GM18505 (cell line): ENCODE data around the gene THRSP.
A peak's percentile ranks its signal among the peaks of the same experiment; 100 is the strongest.
"Not testable (repeated sequence)": the region's sequence is repeated elsewhere in the genome, so short reads cannot be mapped to it uniquely, and the experiment has no call there.

Experiments used
- ATAC-seq: cut with Tn5 transposase; IDR thresholded peaks from one replicate; pipeline ENCODE4 v1.9.1; 2021; ENCODE audit not compliant: unreplicated experiment
- POLR2A ChIP-seq: IDR thresholded peaks from 4 replicates; pipeline ENCODE4 v1.6.1; 2011; ENCODE audit warnings: borderline replicate concordance; ENCODE audit not compliant: insufficient read depth, insufficient read length; ENCODE audit errors: extremely low read depth

THRSP gene

GRCh38 chr11:78067704-78068103 is 4.0 kb downstream of the THRSP start:
- TF ChIP-seq POLR2A, result no peak
- no peak for ATAC-seq

- ATAC-seq, result no peak
- no peak for TF ChIP-seq POLR2A
Observed at GRCh38 chr11:78069465-78069864, 5.8 kb downstream of the THRSP start.

GRCh38 chr11:78070621-78071020 is 7.0 kb downstream of the THRSP start:
- no peak for ATAC-seq
- no peak for TF ChIP-seq POLR2A

DNA sequence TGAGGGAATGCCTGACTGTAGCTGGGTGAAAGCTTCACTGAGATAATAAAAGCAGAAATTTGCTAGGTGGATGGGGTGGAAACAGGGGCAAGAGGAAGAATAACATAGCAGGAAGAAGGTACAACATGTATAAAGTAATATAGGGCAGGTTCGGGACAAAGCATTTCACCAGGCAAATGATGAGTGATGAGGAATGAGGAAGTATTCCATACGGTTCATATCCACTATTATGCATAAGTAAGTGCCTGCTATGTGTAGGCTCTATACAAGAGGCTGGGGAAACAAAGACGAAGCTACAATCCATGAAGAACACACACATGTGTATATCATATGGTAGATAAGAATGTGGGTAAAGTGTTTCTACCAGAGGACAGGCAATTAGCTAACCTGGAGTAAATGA is 8.1 kb downstream of the THRSP start:
- TF ChIP-seq POLR2A, result no peak
- ATAC-seq, result no peak

DNA sequence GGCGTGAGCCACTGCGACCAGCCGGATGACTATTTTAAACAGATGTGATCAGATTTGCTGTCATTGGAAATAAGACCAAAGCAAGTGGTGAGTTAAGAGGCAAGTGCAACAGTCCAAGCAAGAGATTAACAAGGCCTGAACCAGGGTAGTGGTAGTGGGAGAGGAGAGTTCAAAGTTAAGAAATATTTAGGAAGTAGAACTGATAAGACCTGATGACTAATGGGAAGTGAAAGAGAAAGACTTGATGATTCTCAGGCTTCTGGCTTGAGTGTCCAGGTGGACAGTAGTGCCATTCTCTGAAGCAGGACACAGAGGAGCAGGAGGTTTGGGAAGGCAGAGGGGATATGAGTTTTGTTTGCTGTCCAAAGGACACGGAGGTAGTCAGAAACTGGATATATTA is 8.8 kb downstream of the THRSP start:
- TF ChIP-seq POLR2A, result no peak
- ATAC-seq, result no peak

DNA sequence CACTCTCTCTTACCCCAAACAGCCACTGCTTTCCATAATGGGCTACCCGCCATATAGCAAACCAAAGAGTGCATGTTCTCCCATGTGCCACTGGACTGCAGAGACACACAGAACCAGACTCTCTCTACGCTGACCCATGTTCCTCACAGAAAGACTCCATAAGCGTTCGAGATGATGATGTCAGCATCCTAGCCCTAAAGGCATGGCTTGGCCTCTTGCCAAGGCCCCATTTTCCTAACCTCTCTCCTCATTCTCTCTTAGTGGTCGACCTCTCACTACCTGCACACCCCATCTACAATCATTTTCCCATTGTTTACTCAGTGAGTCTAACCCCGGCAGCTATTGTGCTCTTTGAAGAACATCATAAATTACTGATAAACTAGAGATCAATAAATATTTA is 11.1 kb downstream of the THRSP start:
- TF ChIP-seq POLR2A, result no peak
- ATAC-seq, result no peak

DNA sequence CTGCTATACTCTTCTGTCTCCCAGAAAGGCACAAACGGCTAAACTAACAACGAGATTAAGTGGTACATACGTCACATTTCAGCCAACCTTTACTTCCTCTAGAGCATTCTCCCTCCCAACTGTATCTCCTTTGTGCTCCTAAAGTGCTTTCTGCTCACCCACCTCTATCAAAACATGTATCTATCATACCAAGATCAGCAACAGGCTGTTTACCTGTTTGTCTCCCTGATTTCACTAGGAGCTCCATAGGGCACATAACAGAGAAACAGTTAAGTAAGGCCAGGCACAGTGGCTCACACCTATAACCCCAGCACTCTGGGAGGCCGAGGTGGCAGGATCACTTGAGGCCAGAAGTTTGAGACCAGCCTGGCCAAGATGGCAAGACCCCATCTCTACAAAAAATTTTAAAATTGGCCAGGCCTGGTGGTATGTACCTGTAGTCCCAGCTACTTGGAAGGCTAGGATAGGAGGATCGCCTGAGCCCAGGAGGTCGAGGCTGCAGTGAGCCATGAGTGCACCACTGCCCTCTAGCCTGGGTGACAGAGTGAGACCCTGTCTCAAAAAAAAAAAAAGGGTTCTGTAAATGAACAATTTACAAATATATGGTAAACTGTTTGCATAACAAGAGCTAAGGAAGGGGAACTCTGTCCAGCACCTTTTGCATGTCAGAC is 13.2 kb downstream of the THRSP start:
- TF ChIP-seq POLR2A, result no peak
- ATAC-seq, result no peak

DNA sequence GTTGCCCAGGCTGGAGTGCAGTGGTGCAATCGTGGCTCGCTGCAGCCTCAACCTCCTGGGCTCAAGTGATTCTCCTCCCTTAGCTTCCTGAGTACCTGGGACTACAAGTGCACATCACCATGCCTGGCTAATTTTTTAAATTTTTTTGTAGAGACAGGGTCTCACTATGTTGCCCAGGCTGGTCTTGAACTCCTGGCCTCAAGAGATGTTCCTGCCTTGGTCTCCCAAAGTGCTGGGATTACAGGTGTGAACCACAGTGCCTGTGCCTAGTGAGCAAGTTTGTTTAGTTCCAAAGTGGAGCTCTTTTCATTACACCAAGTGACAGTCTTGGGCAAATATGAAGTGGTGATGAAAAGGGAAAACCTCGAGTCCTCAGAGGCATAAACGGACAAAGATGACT is 13.9 kb downstream of the THRSP start:
- not testable (repeated sequence) for ATAC-seq

DNA sequence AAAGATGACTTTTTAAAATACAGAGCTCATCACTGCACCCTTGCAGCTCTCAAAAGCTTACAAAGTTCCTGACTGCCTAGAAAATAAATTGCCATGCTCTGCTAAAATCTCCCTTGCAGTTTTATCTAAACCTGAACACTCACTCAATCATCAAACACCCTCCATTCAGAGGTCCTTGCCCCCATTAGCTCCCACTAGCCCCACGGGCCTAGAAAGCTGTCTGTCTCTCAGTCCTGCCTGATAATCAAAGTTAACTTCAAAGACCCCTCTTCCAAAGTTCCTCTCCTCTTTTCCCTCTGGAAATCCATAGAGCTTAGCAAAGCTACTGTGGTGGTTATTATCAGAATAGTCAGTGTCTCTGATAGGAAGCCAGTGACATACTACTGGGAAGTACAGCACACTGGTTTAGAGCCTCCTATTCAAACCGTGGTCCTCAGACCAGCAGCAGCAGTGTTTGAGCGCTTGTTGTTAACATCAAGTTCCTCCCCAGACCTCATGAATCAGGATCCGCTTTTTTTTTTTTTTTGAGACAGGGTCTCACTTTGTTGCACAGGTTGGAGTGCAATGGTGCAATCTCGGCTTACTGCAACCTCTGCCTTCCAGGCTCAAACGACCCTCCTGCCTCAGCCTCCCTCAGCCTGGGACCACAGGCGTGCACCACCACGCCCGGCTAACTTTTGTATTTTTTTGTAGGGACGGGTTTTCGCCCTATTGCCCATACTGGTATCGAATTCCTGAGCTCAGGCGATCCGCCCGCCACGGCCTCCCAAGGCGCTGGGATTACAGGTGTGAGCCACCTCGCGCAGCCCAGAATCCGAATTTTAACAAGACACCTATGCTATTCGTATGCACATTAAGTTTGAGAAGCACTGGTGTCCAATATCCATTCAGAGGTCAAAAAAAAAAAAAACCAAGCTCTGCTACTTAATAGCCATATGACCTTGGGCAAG is 14.8 kb downstream of the THRSP start:
- no peak for ATAC-seq

DNA sequence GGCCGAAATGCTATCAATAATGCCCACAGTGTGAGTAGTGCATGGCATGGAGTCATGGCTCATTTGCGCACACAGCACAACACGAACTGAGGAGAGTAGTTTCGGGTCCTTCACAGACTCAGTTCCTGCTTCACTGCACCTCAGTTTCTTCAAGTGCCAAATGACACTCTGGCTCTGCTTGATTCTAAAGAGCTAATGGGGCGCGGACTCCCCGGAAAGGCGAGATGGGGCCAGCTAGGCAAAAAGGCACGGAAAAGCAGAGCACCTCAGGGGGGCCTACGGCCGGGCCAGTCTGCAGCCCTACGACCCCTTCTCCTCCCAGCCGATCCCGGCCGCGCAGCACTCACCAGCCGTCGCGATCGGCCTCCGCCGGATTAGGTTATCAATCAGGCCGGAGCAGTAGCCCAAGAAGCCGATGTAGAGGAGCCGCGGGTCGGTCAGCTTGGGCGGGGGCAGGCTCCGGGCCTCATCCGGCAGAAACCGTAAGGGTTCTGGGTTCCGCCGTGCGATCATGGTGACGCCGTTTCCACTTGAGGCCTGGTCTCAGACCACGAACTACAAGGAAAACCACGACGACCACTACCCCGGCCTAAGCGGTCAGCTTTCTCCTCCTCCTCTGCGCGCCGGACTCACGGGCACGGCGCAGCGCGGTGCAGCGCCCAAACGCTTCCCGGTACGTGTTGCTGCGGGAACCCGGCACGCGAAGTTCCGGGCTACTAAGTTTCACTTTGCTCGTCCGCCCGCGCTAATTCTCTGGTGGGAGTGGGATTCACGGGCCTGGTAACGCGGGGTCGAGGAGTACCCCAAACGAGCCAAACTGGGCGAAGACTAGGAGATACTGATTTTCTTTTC is 15.8 kb downstream of the THRSP start, which contains the start of gene NDUFC2:
Gene NDUFC2, minus strand, starts transcription at position 631 of the 852 bp plus-strand sequence. Its CDS starts 118 bp downstream, at position 513.
- peak; percentile 77 for ATAC-seq
- TF ChIP-seq POLR2A, result peak; percentile 86

More for the DNA sequence above, 14.8 kb downstream of the THRSP start:
- TF ChIP-seq POLR2A, result no peak

- ATAC-seq, result no peak
- TF ChIP-seq POLR2A, result no peak
Observed at GRCh38 chr11:78080084-78080817, 16.6 kb downstream of the THRSP start.

DNA sequence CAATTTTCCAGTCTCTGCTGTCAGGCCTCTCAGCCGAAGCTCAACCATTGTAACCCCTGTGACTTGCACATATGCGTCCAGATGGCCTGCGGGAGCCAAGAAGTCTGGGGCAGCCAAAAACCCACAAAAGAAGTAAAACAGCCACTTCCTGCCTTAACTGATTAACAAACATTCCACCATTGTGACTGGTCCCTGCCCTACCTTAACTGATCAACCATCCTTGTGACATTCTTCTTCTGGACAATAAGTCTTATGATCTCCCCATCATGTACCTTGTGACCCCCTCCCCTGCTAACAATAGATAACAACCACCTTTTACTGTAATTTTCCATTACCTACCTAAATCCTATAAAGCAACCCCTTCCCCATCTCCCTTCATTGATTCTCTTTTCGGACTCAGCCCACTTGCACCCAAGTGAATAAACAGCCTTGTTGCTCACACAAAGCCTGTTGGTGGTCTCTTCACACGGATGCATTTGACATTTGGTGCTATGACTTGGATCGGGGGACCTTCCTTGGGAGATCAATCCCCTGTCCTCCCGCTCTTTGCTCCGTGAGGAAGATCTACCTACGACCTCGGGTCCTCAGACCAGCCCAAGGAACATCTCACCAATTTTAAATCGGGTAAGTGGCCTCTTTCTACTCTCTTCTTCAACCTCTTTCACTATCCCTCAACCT is 17.3 kb downstream of the THRSP start:
- TF ChIP-seq POLR2A, result no peak
- no peak for ATAC-seq
